CD4-positive, alpha-beta T cell treated with Interleukin-15 for 1 hour (primary cell): ENCODE results near the gene TEX12.
"Not testable (repeated sequence)": the region's sequence is repeated elsewhere in the genome, so short reads cannot be mapped to it uniquely, and the experiment has no call there.

ENCODE experiments used
- DNase-seq: peaks from one replicate; pipeline ENCODE4 v3.0.0-alpha.2; 2020

Gene TEX12

GRCh38 chr11:112165049-112165448, 2.1 kb upstream of the TEX12 start:
- DNase-seq, result no peak

GRCh38 chr11:112166562-112166961, 610 bp upstream of the TEX12 start:
- DNase-seq, result no peak

- DNase-seq, result no peak
These were observed 5.3 kb downstream of the TEX12 start for GRCh38 chr11:112172362-112172994.

- no peak for DNase-seq
These were observed 6.0 kb downstream of the TEX12 start for GRCh38 chr11:112173152-112173551.

GRCh38 chr11:112174789-112175598, 7.8 kb downstream of the TEX12 start, which contains the start of gene BCO2:
Gene BCO2, plus strand, starts transcription at chr11:112175512. Its CDS starts 90 bp downstream, at chr11:112175602.
- peak; percentile 82 for DNase-seq

GRCh38 chr11:112175599-112175952, 8.4 kb downstream of the TEX12 start:
- no peak for DNase-seq

- DNase-seq, result no peak
These were observed 8.9 kb downstream of the TEX12 start for GRCh38 chr11:112176077-112176476.

- DNase-seq, result no peak
These were observed 10.4 kb downstream of the TEX12 start for GRCh38 chr11:112177589-112177988.

GRCh38 chr11:112178428-112178827, 11.3 kb downstream of the TEX12 start:
- DNase-seq, result no peak

GRCh38 chr11:112178936-112179335, 11.8 kb downstream of the TEX12 start:
- no peak for DNase-seq

GRCh38 chr11:112179601-112180000, 12.4 kb downstream of the TEX12 start:
- DNase-seq, result peak; percentile 30

- no peak for DNase-seq
These were observed 15.7 kb downstream of the TEX12 start for GRCh38 chr11:112182867-112183266.

- DNase-seq, result no peak
These were observed 18.7 kb downstream of the TEX12 start for GRCh38 chr11:112185883-112186282.

- no peak for DNase-seq
These were observed 19.1 kb downstream of the TEX12 start for GRCh38 chr11:112186304-112186703.

GRCh38 chr11:112195113-112195512, 27.9 kb downstream of the TEX12 start:
- DNase-seq, result not testable (repeated sequence)

GRCh38 chr11:112195951-112196351, 28.8 kb downstream of the TEX12 start:
- no peak for DNase-seq

GRCh38 chr11:112196519-112197087, 29.4 kb downstream of the TEX12 start:
- DNase-seq, result no peak

GRCh38 chr11:112199101-112199500, 31.9 kb downstream of the TEX12 start:
- not testable (repeated sequence) for DNase-seq

- no peak for DNase-seq
These were observed 33.1 kb downstream of the TEX12 start for GRCh38 chr11:112200252-112200651.

GRCh38 chr11:112206071-112206470, 38.9 kb downstream of the TEX12 start:
- no peak for DNase-seq

- no peak for DNase-seq
These were observed 43.7 kb downstream of the TEX12 start for GRCh38 chr11:112210890-112211289.

GRCh38 chr11:112211536-112211935, 44.4 kb downstream of the TEX12 start:
- DNase-seq, result no peak

GRCh38 chr11:112212290-112212689, 45.1 kb downstream of the TEX12 start:
- no peak for DNase-seq

GRCh38 chr11:112212710-112213109, 45.5 kb downstream of the TEX12 start:
- no peak for DNase-seq
